Naive thymus-derived CD8-positive, alpha-beta T cell (primary cell): Measurements from ENCODE around the gene HRH4. TPM values are rescaled to one million over a fixed set of nuclear protein-coding genes. Genes with fewer than 3 reads are reported as not detected.

Experiments
- ATAC-seq, 2 donors: fragments of 150-1000 bp; cut with Tn5 transposase in 1 of 2; sonication (Bioruptor Pico), chemical (Tn5 transposase) in 1 of 2; 1 replicate in 1 of 2; 2 replicates in 1 of 2; pipeline ENCODE4 v1.10.0; 2021; ENCODE audit warnings: mild to moderate bottlenecking in 2 of 2, moderate library complexity in 2 of 2
- POLR2A ChIA-PET: fragments of 350-600 bp; sonication (Branson Sonifier 250); formaldehyde crosslinking; loops from one replicate; lab custom pipeline; 2021; ENCODE audit warnings: antibody characterized with exemption; lab: Charles Lee
- DNase-seq, 10 donors: peaks; one replicate each; pipeline versions ENCODE4 v3.0.0 to v3.0.0-alpha.2; 2020 to 2022
- H3K27ac Mint-ChIP-seq, 10 donors: one replicate each; pipeline ENCODE4 v1.8.0; 2020 to 2022; ENCODE audit warnings: mild to moderate bottlenecking in 10 of 10, mixed read lengths in 10 of 10, moderate library complexity in 4 of 10, inconsistent platforms in 1 of 10
- H3K27me3 Mint-ChIP-seq, 5 donors: one replicate each; pipeline ENCODE4 v1.8.0; 2021 to 2022; ENCODE audit warnings: mixed read lengths in 5 of 5
- H3K36me3 Mint-ChIP-seq, 3 donors: one replicate each; pipeline ENCODE4 v1.8.0; 2020 to 2022; ENCODE audit warnings: mixed read lengths in 3 of 3, mild to moderate bottlenecking in 2 of 3, inconsistent platforms in 1 of 3
- H3K4me1 Mint-ChIP-seq, 4 donors: one replicate each; pipeline ENCODE4 v1.8.0; 2021 to 2022; ENCODE audit warnings: mixed read lengths in 4 of 4
- H3K4me3 Mint-ChIP-seq, 10 donors: one replicate each; pipeline ENCODE4 v1.8.0; 2020 to 2022; ENCODE audit warnings: mild to moderate bottlenecking in 10 of 10, mixed read lengths in 10 of 10, moderate library complexity in 6 of 10, inconsistent platforms in 1 of 10
- H3K9me3 Mint-ChIP-seq, 9 donors: one replicate each; pipeline ENCODE4 v1.8.0; 2020 to 2022; ENCODE audit warnings: mixed read lengths in 9 of 9, mild to moderate bottlenecking in 3 of 9, inconsistent platforms in 1 of 9, moderate library complexity in 1 of 9
- polyA plus RNA-seq, 3 donors: library from polyadenylated mRNA; unstranded; fragments of 300-500 nt; fragmentation: Illumina TruSeq; gene quantifications; one replicate each; pipeline ENCODE4 v1.2.3, GENCODE V29; 2021
- total RNA-seq, 8 experiments: library from RNA in 2 of 8; stranded (reverse) in 2 of 8; gene quantifications; one replicate each; pipeline ENCODE4 v1.2.3 and lab custom pipeline; 2021 to 2026

HRH4 gene, protein sequence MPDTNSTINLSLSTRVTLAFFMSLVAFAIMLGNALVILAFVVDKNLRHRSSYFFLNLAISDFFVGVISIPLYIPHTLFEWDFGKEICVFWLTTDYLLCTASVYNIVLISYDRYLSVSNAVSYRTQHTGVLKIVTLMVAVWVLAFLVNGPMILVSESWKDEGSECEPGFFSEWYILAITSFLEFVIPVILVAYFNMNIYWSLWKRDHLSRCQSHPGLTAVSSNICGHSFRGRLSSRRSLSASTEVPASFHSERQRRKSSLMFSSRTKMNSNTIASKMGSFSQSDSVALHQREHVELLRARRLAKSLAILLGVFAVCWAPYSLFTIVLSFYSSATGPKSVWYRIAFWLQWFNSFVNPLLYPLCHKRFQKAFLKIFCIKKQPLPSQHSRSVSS
- total RNA-seq (not detected), polyA plus RNA-seq (under 1 TPM in 1 of 3 donors, not detected in 2; 0.29 TPM), total RNA-seq (lab: John Stamatoyannopoulos, UW) (0 to 0.49 (median 0) reads per million in 6 experiments)

DNA sequence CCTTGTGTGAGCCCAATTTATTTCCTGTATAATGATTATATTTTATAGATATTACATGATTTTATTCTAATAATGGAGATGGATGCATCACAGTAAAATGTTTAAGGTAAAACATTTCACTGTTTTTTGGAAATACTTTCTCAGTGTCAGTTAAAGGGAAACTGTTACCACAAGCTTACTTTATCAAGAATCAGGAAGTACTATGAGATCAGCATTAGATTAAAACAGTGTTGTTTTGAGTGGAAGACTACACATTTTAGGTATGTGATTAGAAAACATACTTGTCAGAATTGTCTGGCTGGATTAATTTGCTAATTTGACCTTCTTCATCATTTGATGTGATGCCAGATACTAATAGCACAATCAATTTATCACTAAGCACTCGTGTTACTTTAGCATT, at the start of gene HRH4:
HRH4 (plus strand) TSS at position 250 of the 400 bp plus-strand sequence; CDS start at position 342, 92 bp downstream.
- Mint-ChIP-seq H3K27ac (peak within 1 kb of the TSS in 3 of 10 donors; percentile 19 to 46 (median 24)), H3K4me3 (peak within 1 kb of the TSS in 1 of 10 donors; percentile 42), H3K36me3 (peaks cover 4 to 10% (median 9%) of the 10 kb centered on the region in 3 donors), H3K4me1 (peaks cover 0 to 5% (median 0%) of the 10 kb centered on the region in 4 donors), H3K27me3 (peaks cover 0 to 5% (median 2%) of the 10 kb centered on the region in 5 donors), H3K9me3 (peaks cover 0 to 4% (median 0%) of the 10 kb centered on the region in 9 donors)
- ATAC-seq = no peak
- no peak for DNase-seq
- POLR2A ChIA-PET = no interaction called here

DNA sequence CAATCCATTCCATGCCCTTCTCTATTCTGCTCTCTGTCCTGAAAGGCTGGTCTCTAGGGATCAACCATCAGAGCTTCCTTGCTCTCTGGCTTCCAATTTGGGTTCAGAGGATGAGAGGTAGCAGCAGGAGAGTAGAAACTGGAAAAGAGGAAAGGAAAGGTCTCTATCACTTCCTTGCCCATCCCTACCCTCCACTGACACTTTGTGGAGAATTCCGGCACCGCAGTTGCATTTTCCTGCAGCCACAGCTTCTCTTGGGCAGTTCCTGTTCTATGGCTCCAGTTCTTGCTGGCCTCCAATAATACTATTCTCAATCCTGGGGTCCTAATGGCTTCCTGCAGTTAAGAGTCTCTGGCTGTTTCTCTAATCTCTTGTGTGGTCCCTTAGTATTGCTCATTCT, 47.3 kb upstream of the HRH4 start:
- Mint-ChIP-seq H3K27ac (no peak overlapping the region), H3K4me1 (peaks cover 0 to 3% (median 0%) of the 10 kb centered on the region in 4 donors), H3K9me3 (no peaks in the 10 kb centered on the region), H3K4me3 (no peak overlapping the region), H3K27me3 (peaks cover 18 to 55% (median 35%) of the 10 kb centered on the region in 5 donors), H3K36me3 (peaks cover 0 to 5% (median 2%) of the 10 kb centered on the region in 3 donors)
- DNase-seq = no peak
- ATAC-seq = no peak
- POLR2A ChIA-PET = interaction anchor here (1.1 kb wide), 1 partner anchor 14 kb away, joined by 5 read pairs; no protein-coding TSS in a partner anchor

DNA sequence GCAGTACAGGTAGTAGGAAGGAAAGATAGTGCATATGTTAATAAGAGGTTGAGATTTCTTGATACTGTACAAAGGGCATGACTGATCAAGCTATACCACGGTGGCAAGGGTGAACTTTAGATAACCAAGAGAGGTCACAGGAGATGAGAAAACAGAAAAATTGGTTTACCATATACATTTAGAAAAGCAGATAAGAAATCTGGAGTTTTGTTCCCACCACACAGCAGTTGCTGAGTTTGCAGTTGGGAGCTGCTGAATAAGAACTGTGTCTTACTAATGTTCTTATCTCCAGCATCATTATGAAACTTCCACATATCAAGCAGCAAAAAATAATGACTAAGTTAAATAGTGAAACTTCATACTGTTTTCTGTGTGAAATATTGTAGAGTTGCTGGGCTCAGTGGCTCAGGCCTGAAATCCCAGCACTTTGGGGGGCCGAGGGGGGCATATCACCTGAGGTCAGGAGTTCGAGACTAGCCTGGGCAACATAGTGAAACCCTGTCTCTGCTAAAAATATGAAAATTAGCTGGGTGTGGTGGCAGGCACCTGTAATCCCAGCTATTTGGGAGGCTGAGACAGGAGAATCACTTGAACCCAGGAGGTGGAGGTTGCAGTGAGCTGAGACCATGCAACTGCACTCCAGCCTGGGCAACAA, 46.0 kb upstream of the HRH4 start:
- no peak overlapping the region for H3K4me3 Mint-ChIP-seq
- no peak overlapping the region for H3K27ac Mint-ChIP-seq
- H3K4me1 Mint-ChIP-seq = peaks cover 0 to 3% (median 0%) of the 10 kb centered on the region in 4 donors
- no peaks in the 10 kb centered on the region for H3K9me3 Mint-ChIP-seq
- DNase-seq (no peak), ATAC-seq (no peak)
- H3K36me3 Mint-ChIP-seq = peaks cover 0 to 10% (median 2%) of the 10 kb centered on the region in 3 donors
- POLR2A ChIA-PET = no interaction called here
- H3K27me3 Mint-ChIP-seq = peaks cover 14 to 53% (median 30%) of the 10 kb centered on the region in 5 donors

DNA sequence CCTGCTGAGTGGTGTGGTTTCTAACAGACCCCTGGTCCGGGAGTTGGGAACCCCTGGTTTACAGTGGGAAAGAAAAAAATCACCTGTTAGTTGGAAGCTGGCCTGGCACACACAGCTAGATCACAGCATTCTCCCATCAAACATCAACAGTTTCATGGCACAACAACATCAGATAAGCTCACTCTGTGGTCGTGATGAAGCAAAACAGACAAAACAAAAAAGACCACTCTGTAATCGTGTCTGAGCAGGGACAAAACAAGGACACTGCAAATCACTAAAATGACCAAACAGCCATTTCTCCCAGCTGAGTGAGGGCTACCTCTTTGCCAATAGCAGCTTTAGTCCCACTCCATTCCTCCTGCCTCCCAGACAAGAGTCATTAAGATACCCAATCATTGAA, 43.0 kb upstream of the HRH4 start:
- H3K4me1 Mint-ChIP-seq = peaks cover 0 to 3% (median 0%) of the 10 kb centered on the region in 4 donors
- ATAC-seq = no peak
- no peak for DNase-seq
- peaks cover 0 to 12% (median 4%) of the 10 kb centered on the region in 3 donors for H3K36me3 Mint-ChIP-seq
- H3K4me3 Mint-ChIP-seq = no peak overlapping the region
- no peak overlapping the region for H3K27ac Mint-ChIP-seq
- peaks cover 14 to 58% (median 39%) of the 10 kb centered on the region in 5 donors for H3K27me3 Mint-ChIP-seq
- no peaks in the 10 kb centered on the region for H3K9me3 Mint-ChIP-seq
- POLR2A ChIA-PET = no interaction called here

DNA sequence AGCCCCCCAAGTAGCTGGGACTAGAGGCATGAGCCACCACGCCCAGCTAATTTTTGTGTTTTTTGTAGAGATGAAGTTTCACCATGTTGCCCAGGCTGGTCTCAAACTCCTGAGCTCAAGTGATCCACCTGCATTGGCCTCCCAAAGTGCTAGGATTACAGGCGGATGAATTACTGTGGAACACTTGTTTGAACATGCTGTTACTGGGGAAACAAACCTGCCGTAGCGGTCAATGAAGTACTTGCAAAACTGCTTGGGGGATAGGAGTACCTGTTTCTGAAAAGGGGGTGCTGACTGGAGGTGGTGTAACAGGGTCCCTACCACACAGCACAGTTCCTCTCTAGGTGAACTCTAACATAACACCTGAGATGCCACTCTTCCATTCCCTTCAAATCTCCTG, 39.9 kb upstream of the HRH4 start:
- Mint-ChIP-seq H3K4me3 (no peak overlapping the region), H3K36me3 (peaks cover 0 to 34% (median 10%) of the 10 kb centered on the region in 3 donors), H3K27me3 (peaks cover 27 to 69% (median 55%) of the 10 kb centered on the region in 5 donors), H3K4me1 (peaks cover 0 to 2% (median under 1%) of the 10 kb centered on the region in 4 donors), H3K27ac (no peak overlapping the region), H3K9me3 (peaks cover 0 to 18% (median 2%) of the 10 kb centered on the region in 9 donors)
- DNase-seq (no peak), ATAC-seq (no peak)
- POLR2A ChIA-PET = no interaction called here

DNA sequence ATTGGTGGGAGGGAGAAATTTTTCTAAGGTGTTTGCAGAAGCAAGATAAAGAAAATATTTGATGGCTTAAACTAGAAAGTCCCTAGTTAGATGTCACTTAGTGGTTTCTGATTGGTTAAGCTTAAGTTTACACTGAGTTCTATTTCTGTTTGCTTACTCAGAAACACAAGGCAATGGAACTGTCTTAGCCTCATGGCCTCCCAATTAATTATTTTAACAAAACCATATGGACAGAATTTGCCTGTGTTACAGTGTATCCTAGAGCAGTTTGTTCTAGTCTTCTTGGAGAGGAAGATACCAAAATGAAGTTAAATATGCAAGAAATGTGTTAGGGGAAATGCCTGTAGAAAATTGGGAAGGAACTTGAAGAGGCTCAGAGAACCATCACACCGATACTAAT, 38.6 kb upstream of the HRH4 start:
- POLR2A ChIA-PET = no interaction called here
- H3K4me1 Mint-ChIP-seq = peaks cover 2 to 9% (median 7%) of the 10 kb centered on the region in 4 donors
- DNase-seq (no peak), ATAC-seq (no peak)
- peaks cover 0 to 41% (median 17%) of the 10 kb centered on the region in 3 donors for H3K36me3 Mint-ChIP-seq
- peaks cover 0 to 24% (median 9%) of the 10 kb centered on the region in 9 donors for H3K9me3 Mint-ChIP-seq
- no peak overlapping the region for H3K4me3 Mint-ChIP-seq
- no peak overlapping the region for H3K27ac Mint-ChIP-seq
- peaks cover 27 to 69% (median 53%) of the 10 kb centered on the region in 5 donors for H3K27me3 Mint-ChIP-seq

DNA sequence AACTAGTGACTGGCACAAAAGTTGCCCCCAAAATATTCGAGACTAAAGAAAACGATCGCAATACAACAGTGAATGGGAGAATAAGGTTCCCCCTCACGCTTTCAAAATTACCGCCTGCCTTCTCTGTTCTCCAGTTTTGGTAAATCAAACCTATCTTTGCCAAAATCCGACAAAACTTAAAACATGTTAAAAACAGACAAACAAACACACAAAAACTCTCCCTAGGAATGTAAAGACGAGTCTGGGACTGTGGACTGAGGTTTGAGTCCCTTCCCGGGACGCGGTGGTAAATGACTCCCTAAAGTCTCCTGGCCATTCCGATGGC, 34.4 kb upstream of the HRH4 start:
- peaks cover 17 to 39% (median 31%) of the 10 kb centered on the region in 5 donors for H3K27me3 Mint-ChIP-seq
- DNase-seq = no peak
- peaks cover 6 to 36% (median 18%) of the 10 kb centered on the region in 3 donors for H3K36me3 Mint-ChIP-seq
- POLR2A ChIA-PET = no interaction called here
- ATAC-seq = no peak
- peak overlapping the region; percentile 5 to 92 (median 70) for H3K27ac Mint-ChIP-seq
- peaks cover 0 to 24% (median 11%) of the 10 kb centered on the region in 9 donors for H3K9me3 Mint-ChIP-seq
- peak overlapping the region; percentile 76 to 90 (median 82) for H3K4me3 Mint-ChIP-seq
- H3K4me1 Mint-ChIP-seq = peaks cover 6 to 31% (median 26%) of the 10 kb centered on the region in 4 donors

DNA sequence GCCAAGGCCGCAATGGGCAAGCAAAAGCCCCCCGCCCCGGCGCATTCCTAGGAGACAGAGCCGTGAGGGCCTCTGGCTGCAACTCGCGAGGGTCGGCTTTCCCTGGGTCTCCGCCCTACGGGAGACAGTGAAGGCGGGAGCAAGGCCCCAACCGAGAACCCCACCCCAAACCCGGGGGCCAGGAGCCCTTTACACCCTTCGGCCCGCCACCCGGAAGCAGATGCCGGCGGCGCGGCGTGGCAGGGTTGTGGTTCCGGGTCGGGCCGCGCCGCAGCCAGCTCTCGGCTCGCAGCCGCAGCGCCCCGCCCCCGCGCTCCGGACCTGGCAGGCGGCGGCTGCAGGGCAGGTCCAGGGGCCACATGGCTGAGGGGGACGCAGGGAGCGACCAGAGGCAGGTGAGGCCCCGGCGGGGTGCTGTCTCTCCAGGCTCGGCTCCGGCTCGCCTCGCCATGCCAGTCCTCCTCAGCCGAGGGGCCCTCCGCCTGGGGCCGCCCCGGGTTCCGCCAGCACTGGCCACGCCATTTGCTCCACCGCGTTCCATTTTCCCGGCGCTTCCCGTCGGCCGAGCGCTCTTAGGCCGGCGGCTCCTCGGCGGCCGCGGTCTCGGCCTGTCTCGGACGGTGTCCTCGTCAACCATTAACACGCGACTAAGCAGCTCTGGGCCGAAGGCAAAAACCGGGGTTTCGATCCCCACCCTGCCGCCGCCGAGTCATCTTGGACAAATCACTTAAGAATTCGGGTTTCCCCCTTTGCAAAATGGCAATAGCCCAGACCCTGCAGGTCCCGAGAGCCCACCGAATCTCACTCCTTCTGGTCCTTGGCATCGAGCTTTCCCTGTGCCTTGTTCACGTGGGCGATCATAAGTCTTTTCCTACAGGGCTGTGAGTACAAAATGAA, 33.8 kb upstream of the HRH4 start, which contains the start of gene IMPACT:
IMPACT (plus strand) TSS at position 273 of the 897 bp plus-strand sequence; CDS start at position 360, 87 bp downstream.
- Mint-ChIP-seq H3K9me3 (peaks cover 0 to 24% (median 11%) of the 10 kb centered on the region in 9 donors), H3K27ac (peak within 1 kb of the TSS; percentile 79 to 95 (median 91))

DNA sequence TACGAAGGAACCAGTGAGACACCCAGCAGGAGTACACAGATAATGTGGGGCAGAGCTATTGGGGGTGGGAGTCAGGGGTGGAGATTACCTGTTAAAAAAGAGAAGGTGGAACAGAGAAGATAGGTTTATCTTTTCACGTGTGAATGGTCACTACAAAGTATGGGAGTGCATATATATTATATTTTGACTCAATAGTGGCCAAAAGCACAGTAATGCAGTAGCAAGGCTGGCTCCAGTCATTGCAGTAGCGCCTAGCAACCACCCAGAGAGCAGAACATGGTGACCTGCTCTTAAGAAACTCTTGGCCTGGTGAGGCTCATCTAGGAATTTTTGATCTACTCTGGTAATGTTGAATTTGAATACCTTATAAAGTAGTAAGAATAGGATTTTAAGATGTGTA, 33.0 kb upstream of the HRH4 start:
- H3K4me1 Mint-ChIP-seq = peaks cover 9 to 31% (median 27%) of the 10 kb centered on the region in 4 donors
- peak overlapping the region in 6 of 10 donors; percentile 79 to 93 (median 90) for H3K27ac Mint-ChIP-seq
- DNase-seq = no peak
- peaks cover 17 to 24% (median 21%) of the 10 kb centered on the region in 5 donors for H3K27me3 Mint-ChIP-seq
- H3K9me3 Mint-ChIP-seq = peaks cover 0 to 24% (median 11%) of the 10 kb centered on the region in 9 donors
- POLR2A ChIA-PET = interaction anchor here (1.0 kb wide), 1 partner anchor 14 kb away, joined by 5 read pairs; no protein-coding TSS in a partner anchor
- no peak for ATAC-seq
- H3K4me3 Mint-ChIP-seq = peak overlapping the region; percentile 86 to 94 (median 91)
- peaks cover 12 to 29% (median 19%) of the 10 kb centered on the region in 3 donors for H3K36me3 Mint-ChIP-seq

More for the DNA sequence above, 33.8 kb upstream of the HRH4 start, which contains the start of gene IMPACT:
- POLR2A ChIA-PET = interaction anchor here (1.0 kb wide), 1 partner anchor 13 kb away, joined by 5 read pairs; no protein-coding TSS in a partner anchor
- peaks cover 17 to 33% (median 28%) of the 10 kb centered on the region in 5 donors for H3K27me3 Mint-ChIP-seq
- H3K4me3 Mint-ChIP-seq = peak within 1 kb of the TSS; percentile 86 to 94 (median 91)
- peak; percentile 58 to 86 (median 80) for DNase-seq
- peaks cover 9 to 31% (median 27%) of the 10 kb centered on the region in 4 donors for H3K4me1 Mint-ChIP-seq
- peaks cover 10 to 36% (median 18%) of the 10 kb centered on the region in 3 donors for H3K36me3 Mint-ChIP-seq
- ATAC-seq = peak; percentile 88 to 93

DNA sequence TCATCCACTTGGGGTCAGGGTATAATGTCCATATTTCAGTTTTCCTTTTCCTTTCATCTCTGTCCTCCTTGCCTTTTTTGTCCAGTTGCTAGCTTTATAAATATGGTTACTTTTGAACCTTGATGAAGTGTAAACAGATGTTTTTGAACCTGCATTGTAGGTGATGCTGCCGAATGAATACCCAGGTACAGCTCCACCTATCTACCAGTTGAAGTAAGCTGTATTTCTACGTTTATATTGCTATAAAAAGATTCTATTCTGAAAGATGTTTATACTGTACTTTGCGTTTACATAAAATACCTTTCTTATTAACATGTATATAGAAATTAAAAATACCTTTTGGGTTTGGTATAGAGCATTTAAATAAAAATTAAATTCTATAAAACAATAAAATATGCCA, 31.7 kb upstream of the HRH4 start:
- Mint-ChIP-seq H3K9me3 (peaks cover 0 to 18% (median 11%) of the 10 kb centered on the region in 9 donors), H3K27ac (peak overlapping the region in 2 of 10 donors; percentile 21 to 22), H3K36me3 (peaks cover 15 to 23% (median 19%) of the 10 kb centered on the region in 3 donors), H3K27me3 (peaks cover 6 to 12% (median 9%) of the 10 kb centered on the region in 5 donors), H3K4me3 (peak overlapping the region in 1 of 10 donors; percentile 37), H3K4me1 (peaks cover 9 to 31% (median 27%) of the 10 kb centered on the region in 4 donors)
- DNase-seq = no peak
- ATAC-seq = no peak
- POLR2A ChIA-PET = no interaction called here

DNA sequence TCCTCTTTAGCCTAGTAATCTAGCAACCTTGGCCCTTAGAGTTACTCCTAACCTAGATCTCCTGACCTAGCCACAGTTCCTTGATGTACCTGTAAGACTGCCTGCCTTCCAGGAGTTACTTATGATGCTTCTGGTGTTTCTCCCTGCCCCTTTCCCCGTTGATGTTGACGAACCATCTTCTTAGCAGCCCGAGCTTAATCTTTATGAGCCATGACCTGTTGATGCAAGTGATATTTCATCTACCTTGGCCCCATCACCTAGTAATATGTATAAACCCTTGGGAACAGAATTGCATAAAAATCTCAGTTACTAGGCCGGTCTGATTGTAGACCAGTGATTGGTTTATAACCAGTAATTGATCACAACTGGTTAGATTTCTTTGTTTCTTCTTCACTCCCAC, 31.2 kb upstream of the HRH4 start:
- Mint-ChIP-seq H3K9me3 (peaks cover 0 to 13% (median 10%) of the 10 kb centered on the region in 9 donors), H3K4me1 (peaks cover 9 to 31% (median 27%) of the 10 kb centered on the region in 4 donors), H3K4me3 (no peak overlapping the region), H3K27ac (no peak overlapping the region), H3K36me3 (peaks cover 15 to 23% (median 16%) of the 10 kb centered on the region in 3 donors), H3K27me3 (peaks cover 5 to 7% (median 7%) of the 10 kb centered on the region in 5 donors)
- ATAC-seq (no peak), DNase-seq (no peak)
- POLR2A ChIA-PET = no interaction called here
